SK-N-MC (cell line): ENCODE results near the gene PCDH18.
"Not testable (repeated sequence)": the region's sequence is repeated elsewhere in the genome, so short reads cannot be mapped to it uniquely, and the experiment has no call there.

ENCODE experiments used
- DNase-seq: peaks from one replicate; pipeline ENCODE4 v3.0.0-alpha.2; 2011; ENCODE audit warnings: low read depth, low spot score
- H3K27ac ChIP-seq: fragments of 200-600 bp; sonication (generic); 2 replicates; pipeline ENCODE4 v1.5.1; 2016; ENCODE audit warnings: mixed run types
- H3K36me3 ChIP-seq: fragments of 200-600 bp; sonication (generic); 2 replicates; pipeline ENCODE4 v1.6.1; 2017; ENCODE audit warnings: antibody characterized with exemption, low read length, mixed read lengths; ENCODE audit not compliant: insufficient read depth
- H3K4me3 ChIP-seq: fragments of 200-600 bp; sonication (generic); 2 replicates; pipeline ENCODE4 v1.5.1; 2016
- H3K9ac ChIP-seq: fragments of 200-600 bp; sonication (generic); 2 replicates; pipeline ENCODE4 v1.8.0; 2017; ENCODE audit warnings: mixed run types, mixed read lengths; ENCODE audit not compliant: insufficient read length
- H3K9me3 ChIP-seq: fragments of 200-600 bp; sonication (generic); 2 replicates; pipeline ENCODE4 v1.6.1; 2017; ENCODE audit warnings: low read depth, mild to moderate bottlenecking, antibody characterized with exemption, low read length, moderate library complexity, mixed read lengths
- EZH2 ChIP-seq: fragments of 200-600 bp; sonication (generic); IDR thresholded peaks from one replicate; pipeline ENCODE4 v1.6.1; 2017; ENCODE audit warnings: antibody characterized with exemption
- FOXP2 ChIP-seq: optimal IDR thresholded peaks from 2 replicates; pipeline ENCODE3; 2011; ENCODE audit warnings: mild to moderate bottlenecking, moderate library complexity; ENCODE audit not compliant: insufficient read depth; ENCODE audit errors: extremely low read length, control extremely low read depth
- POLR2AphosphoS5 ChIP-seq: IDR thresholded peaks from 2 replicates; pipeline ENCODE4 v1.6.1; 2012; ENCODE audit warnings: mild to moderate bottlenecking, low read depth, low read length, borderline replicate concordance

Gene PCDH18

GRCh38 chr4:137509855-137510282, 22.4 kb downstream of the PCDH18 start:
- H3K9ac ChIP-seq, result no peak overlapping the region
- no peaks in the 10 kb centered on the region for H3K9me3 ChIP-seq
- H3K36me3 ChIP-seq, result no peaks in the 10 kb centered on the region
- H3K4me3 ChIP-seq, result no peak overlapping the region
- H3K27ac ChIP-seq, result no peak overlapping the region
- no peak for DNase-seq
- no peak for TF ChIP-seq EZH2

GRCh38 chr4:137502339-137503129, 29.8 kb downstream of the PCDH18 start:
- Histone ChIP-seq H3K9ac (no peak overlapping the region), H3K4me3 (no peak overlapping the region), H3K36me3 (no peaks in the 10 kb centered on the region), H3K9me3 (no peaks in the 10 kb centered on the region), H3K27ac (no peak overlapping the region)
- DNase-seq, result no peak
- TF ChIP-seq EZH2, result no peak
- TF ChIP-seq FOXP2, result no peak
- no peak for TF ChIP-seq POLR2AphosphoS5

DNA sequence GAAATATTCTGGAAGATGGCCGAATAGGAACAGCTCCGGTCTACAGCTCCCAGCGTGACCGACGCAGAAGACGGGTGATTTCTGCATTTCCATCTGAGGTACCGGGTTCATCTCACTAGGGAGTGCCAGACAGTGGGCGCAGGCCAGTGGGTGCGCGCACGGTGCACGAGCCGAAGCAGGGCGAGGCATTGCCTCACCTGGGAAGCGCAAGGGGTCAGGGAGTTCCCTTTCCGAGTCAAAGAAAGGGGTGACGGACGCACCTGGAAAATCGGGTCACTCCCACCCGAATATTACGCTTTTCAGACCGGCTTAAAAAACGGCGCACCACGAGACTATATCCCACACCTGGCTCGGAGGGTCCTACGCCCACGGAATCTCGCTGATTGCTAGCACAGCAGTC, 36.0 kb downstream of the PCDH18 start:
- H3K27ac ChIP-seq, H3K9me3 ChIP-seq, H3K4me3 ChIP-seq, DNase-seq, H3K9ac ChIP-seq, H3K36me3 ChIP-seq: not testable (repeated sequence)

- Histone ChIP-seq H3K36me3 (no peaks in the 10 kb centered on the region), H3K4me3 (no peak overlapping the region), H3K27ac (no peak overlapping the region), H3K9ac (no peak overlapping the region), H3K9me3 (no peaks in the 10 kb centered on the region)
- DNase-seq, result no peak
- no peak for TF ChIP-seq EZH2
- no peak for TF ChIP-seq FOXP2
- TF ChIP-seq POLR2AphosphoS5, result no peak
These were observed 36.7 kb downstream of the PCDH18 start for GRCh38 chr4:137495578-137495977.

DNA sequence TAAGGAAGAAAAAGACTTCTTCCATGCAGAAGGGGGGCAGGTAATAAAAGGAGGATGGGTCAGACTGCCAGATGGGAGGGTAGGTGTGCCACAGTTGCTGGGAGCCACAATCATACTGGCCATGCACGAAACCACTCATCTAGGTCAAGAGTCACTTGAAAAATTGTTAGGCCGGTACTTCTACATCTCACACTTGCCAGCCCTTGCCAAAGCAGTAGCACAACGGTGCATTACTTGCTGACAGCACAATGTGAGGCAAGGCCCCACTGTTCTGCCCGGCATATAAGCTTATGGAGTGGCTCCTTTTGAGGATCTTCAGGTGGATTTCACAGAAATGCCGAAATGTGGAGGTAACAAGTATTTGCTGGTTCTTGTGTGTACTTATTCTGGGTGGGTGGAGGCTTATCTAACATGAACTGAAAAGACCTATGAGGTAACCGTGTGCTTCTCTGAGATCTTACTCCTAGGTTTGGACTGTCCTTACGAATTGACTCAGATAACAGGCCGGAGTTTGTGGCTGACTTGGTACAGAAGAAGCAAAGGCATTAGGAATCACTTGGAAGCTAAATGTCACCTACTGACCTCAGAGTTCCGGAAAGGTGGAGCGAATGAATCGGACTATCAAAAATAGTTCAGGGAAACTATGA, 48.9 kb downstream of the PCDH18 start:
- not testable (repeated sequence) for DNase-seq, H3K9ac ChIP-seq, H3K27ac ChIP-seq, H3K4me3 ChIP-seq, H3K9me3 ChIP-seq, H3K36me3 ChIP-seq

GRCh38 chr4:137479657-137480056, 52.6 kb downstream of the PCDH18 start:
- not testable (repeated sequence) for DNase-seq

DNA sequence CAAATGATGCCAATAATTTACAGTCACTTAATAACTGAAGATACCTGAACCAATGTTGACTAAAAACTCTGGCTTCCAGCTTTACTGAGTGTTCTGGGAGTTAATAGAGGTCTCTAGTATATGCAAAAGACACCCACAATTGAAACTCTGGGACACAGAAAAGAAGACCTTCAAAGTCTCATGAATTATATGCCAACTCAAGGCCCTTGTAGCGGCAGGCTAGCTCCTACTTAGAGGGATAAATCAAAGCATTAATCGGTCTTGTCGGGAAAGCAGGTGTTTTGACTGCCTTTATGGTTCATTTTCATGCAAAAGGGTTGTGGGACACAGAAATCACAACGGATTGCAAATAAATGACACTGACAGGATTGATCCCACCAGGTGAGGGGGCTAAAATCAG, 55.9 kb downstream of the PCDH18 start:
- no peak overlapping the region for H3K27ac ChIP-seq
- no peaks in the 10 kb centered on the region for H3K9me3 ChIP-seq
- no peak for DNase-seq
- H3K36me3 ChIP-seq, result no peaks in the 10 kb centered on the region
- no peak overlapping the region for H3K4me3 ChIP-seq
- TF ChIP-seq EZH2 (no peak), FOXP2 (no peak), POLR2AphosphoS5 (no peak)
- no peak overlapping the region for H3K9ac ChIP-seq

More at GRCh38 chr4:137479657-137480056, 52.6 kb downstream of the PCDH18 start:
- not testable (repeated sequence) for H3K36me3 ChIP-seq, H3K4me3 ChIP-seq, H3K9me3 ChIP-seq, H3K27ac ChIP-seq, H3K9ac ChIP-seq

- H3K9ac ChIP-seq, result no peak overlapping the region
- peak overlapping the region; percentile 92 for H3K27ac ChIP-seq
- DNase-seq, result peak; percentile 90
- no peaks in the 10 kb centered on the region for H3K36me3 ChIP-seq
- peak overlapping the region; percentile 35 for H3K4me3 ChIP-seq
- H3K9me3 ChIP-seq, result no peaks in the 10 kb centered on the region
- TF ChIP-seq POLR2AphosphoS5, result peak; percentile 17; the same call in 1 of the 2 replicates
- TF ChIP-seq FOXP2, result no peak
These were observed 57.5 kb downstream of the PCDH18 start for GRCh38 chr4:137474711-137475301.

DNA sequence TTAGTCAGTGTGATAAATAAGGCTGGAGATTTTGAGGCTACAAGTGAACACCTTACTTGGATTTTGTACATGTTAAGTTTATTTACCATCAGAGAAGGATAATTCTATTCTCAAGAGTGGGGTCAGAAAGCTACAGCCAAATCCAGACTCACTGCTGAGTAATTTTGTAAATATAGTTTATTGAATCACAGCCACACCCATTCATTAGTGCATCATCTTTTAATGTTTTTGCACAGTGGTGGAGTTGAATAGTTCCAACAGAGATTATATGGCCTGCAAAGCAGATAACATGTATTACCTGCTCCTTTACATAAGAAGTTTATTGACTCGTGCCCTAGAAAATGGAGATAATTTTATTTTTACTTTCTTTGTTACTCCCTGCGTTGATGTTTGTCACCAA, 60.4 kb downstream of the PCDH18 start:
- H3K9ac ChIP-seq, result no peak overlapping the region
- H3K27ac ChIP-seq, result no peak overlapping the region
- DNase-seq, result no peak
- H3K4me3 ChIP-seq, result no peak overlapping the region
- no peaks in the 10 kb centered on the region for H3K36me3 ChIP-seq
- H3K9me3 ChIP-seq, result peaks cover 5% of the 10 kb centered on the region; the same call in 1 of the 2 replicates
- TF ChIP-seq POLR2AphosphoS5 (no peak), FOXP2 (no peak), EZH2 (no peak)
